GM19025 (cell line): ENCODE data around the gene LRRC46.

ENCODE experiments used
- ATAC-seq: cut with Tn5 transposase; IDR thresholded peaks from one replicate; pipeline ENCODE4 v1.9.1; 2021; ENCODE audit warnings: mild to moderate bottlenecking, low read depth, moderate library complexity; ENCODE audit not compliant: unreplicated experiment

LRRC46 gene

DNA sequence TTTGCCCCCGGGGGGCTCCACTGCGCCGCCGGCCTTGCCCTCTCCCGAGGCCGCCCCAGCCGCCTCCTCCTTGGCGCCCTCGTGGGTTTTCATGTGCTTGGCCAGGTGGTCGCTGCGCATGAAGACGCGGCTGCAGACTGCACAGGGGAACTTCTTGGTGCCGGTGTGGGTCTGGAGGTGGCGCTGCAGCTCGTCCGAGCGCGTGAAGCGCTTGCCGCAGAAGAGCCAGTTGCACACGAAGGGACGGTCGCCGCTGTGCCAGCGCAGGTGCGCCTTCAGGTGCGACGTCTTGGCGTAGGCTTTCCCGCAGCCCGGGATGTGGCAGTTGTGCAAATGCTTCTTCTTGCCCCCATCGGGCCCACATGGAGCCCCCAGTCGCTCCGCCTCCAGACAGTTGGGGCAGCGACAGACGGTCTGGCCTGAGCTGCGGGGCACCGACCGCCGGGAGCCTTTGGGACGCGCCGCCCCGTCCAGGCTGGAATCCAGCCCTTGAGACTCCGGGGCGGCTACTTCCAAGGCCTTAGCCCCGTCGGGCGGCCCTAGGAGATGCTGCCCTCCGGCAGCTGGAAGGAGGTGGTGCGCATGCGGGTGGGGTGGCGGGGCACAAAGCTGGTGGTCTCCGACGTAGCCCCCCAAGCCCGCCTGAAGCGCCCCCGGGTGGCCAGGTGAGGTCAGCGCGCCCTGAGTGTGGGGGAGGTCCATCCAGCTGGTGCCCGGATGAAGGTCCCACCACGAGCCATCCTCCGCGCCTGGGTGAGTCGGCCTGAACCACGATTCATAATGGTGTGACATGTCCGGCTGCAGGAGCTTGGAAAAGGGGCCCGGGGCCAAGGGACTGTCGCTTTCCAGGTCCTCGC lies 16.1 kb downstream of the LRRC46 start:
- no peak for ATAC-seq

DNA sequence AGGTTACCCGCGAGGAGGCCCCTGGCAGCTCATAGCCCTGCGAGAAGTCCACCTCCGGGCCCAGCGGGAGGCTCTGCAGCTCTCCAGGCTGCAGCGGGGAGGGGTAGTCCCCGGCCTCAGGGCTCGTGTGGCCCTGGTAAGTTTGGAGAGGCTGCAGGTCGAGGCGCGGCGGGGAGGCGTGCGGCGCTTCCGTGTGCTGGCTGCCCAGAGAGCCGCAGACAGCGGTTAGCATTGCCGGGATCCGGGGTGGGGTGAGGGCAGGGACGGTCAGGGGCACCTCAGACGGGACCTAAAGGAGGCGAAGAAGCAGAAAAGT lies 16.7 kb downstream of the LRRC46 start:
- ATAC-seq: no peak

DNA sequence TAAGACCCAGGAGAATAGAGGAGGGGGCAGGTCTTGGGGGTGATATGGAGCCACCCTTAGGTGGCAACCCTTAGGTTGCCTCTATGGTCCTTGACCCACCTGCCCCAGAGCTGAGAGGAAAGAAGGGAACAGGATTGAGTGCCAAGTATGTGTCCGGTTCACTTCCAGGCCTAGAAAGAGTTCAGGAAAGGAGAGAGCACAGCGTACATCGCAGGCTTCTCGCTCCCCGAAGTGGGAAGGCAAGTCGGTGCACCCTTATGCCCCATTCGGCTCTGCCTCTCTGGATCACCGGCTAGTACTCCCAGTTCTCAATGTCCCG lies 18.9 kb downstream of the LRRC46 start:
- no peak for ATAC-seq

DNA sequence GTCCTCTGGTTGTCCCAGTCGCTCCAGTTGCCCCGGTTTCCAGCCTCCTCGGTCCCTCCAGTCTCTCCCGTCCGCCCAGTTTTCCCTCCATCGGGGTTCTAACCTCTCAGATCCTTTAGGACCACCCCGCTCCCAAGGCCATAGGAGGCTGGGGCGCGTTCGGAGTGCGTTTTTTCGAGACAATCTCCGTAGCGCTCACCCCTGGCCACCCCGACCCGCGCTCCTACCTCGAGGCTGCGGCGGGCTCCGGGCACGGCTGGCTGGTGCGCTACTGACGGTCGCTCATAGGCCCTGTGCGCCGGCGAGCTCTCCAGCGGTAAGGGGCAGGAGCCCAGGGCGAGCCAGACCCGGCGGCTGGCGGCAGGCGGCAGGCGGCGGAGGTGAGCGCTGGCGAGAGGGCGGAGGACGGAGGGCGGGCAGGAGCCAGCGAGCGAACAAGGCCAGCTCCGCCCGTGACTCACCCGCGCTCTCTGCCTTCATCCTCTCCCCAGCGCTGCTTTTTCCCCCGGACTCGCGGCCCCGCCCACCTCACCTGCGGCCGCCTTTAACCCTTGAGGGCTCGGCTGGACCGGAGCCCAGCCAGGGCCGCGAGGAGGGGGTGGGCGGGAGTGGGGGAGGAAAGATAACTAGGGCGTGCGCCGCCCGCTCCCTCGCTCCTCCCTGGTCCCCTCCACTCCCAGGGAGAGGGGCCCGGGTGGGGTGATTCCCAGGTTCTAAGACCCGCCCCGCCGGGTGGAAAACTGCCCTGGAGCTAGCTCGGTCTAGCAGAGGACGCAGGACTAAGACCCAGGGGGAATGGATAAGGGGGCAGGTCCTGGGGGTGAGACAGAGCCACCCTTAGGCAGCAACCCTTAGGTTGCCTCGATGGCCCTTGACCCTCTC lies 19.5 kb downstream of the LRRC46 start, which contains the start of gene SP6:
Gene SP6 (minus strand): TSS at position 472 of the 882 bp plus-strand sequence. CDS start 2,734 bp downstream, outside the sequence.
- ATAC-seq: no peak

DNA sequence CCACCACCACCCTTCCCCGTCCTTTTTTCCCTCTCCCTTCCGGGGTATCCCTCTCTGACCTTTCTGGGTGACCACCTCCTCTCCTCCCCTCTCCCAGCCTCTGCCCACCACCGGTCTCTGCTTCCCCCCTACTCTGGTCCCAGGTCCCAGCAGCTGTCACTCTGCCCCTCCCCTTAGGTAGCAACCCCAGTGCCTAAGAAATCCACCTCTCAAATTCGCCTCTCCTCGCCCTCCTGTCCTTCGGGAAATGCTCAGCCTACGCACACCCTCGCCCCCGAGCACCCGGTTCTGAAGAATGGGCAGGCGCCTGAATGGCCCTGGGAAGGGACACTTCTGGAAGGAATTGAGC lies 20.3 kb downstream of the LRRC46 start:
- no peak for ATAC-seq

DNA sequence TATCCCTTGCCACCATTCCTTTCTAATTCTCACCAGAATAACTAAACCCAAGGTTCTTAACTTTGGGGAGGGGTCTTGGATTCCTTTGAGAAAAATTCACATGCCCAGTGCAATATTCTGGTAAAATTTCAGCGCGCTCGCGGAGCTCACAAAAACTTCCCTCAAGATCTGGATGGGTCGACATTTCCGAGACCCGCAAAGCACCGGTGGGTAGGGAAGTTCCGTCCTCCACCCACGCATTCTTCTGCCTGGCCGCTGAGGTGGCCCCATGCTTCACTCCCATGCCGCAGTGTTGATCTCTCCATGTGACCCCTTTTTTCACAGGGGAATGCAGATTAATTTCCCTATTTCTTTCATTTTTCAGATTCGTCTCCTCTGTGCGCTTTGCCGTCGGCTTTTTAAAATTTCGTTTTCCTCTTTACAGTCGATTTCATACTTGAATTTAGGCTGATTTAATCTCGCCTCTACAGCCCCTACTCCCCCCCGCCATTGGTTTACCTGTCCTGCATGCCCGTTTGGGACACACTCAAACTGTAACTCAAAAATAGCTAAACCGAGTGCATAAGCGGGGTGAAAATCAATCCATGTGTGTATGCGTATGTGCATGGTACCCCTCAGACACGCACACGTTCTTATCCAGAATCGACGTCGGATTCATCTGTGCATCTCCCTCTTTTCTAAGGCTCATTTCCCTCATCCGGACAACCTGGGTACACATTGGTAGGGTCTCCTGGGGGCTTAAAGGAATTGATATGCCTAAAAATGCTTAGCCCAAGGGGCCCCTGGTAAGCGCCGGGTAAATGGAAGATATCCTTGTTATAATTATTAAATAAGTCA lies 20.9 kb downstream of the LRRC46 start:
- ATAC-seq: no peak

DNA sequence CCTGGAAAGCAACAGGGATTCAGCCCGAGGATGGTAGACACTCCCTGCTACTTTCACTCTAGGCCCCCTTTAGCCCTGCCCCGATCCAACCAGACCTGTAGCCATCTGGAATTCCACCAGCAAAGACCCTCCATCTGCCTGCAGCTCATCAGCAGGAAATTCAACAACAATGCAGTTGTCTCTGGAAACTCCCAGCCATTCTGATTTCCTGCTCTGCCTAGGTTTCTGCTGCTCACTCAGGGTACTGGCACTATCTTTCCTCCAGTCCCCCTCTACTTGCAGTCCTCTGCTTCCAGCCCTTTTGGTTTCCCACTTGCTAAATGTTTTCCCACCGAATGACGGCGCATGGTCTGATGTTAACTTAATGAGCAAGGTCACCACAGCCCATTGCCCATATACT lies 22.1 kb downstream of the LRRC46 start:
- no peak for ATAC-seq

DNA sequence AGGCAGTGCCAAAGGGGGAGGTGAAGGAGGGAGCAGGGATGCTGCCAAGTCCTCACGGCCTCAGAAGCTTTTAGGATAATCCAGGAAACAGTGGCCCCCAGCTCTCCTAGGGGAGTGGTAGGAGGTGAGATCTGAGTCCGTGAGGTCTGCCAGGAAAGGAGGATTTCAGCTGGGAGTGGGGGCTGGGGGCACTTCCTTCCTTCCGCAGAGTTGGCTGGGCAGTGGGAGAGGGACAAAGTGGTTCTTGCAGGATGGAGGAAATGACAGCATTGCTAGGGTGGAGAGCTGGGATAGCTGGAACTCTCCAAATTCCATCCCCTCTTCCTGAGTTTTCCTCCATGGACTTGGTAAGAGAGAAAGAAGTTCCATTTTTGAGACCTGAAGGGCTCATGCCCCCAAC lies 24.3 kb downstream of the LRRC46 start:
- ATAC-seq: no peak

DNA sequence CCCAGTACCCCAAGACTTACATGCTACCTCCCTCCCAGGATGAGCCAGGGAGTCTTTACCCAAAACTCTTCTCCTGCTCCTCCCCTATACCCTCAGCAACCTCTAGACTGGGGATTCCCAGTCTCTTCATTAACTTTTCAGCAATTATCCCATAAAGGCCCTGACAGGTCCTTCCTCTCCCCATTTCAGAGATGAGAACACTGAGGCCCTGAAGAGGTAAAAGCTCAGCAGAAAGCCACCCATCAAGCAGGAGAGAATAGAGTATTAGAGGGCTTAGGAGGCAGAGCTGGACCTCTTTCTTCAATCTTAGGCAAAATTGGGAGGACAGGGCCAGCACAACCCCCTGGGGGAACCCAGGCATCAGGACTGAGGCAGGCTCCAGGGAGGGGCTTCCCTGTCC lies 25.4 kb downstream of the LRRC46 start:
- no peak for ATAC-seq

DNA sequence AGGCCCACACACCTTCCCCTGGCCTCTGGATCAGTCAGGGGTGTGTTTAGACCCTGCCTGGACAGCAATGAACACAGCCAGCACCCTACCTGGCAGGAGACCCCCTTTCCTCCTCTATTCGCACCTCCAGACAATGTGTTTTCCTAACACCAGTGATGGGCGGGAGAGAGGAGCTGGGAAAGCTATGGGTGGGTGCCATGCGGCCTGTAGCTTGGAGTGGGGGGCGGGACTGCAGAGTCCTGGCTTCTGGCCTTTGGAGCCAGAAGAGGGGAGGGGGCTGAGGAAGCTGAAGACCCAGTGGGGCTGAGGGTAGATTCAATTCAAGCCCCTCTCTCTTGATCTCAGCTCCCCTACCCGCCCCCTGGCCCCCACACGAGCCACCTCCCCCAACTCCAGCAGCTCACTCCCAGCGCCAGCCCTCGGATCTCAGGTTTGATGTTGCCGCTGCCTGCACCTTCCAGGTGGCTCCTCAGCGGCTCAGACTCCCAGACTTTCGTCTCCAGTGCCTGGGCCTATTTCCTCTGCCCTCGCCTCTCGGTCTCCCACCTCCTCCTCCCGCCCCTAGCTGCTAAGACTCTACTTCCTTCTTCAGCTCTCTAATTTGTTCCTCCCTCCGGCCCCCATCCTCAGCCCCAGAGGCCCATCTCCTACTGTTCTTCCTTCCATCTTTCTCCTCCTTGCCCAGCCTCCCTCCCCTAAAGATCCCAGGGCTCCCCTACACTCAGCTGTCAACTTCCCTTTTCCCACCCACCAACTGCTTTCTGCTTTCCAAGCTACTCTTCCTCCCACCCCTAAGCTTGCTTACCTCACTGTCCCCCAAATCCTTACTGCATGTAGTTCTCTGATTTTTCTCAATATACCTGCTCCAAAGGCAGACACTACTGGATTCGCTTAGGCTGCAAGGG lies 26.3 kb downstream of the LRRC46 start:
- no peak for ATAC-seq

DNA sequence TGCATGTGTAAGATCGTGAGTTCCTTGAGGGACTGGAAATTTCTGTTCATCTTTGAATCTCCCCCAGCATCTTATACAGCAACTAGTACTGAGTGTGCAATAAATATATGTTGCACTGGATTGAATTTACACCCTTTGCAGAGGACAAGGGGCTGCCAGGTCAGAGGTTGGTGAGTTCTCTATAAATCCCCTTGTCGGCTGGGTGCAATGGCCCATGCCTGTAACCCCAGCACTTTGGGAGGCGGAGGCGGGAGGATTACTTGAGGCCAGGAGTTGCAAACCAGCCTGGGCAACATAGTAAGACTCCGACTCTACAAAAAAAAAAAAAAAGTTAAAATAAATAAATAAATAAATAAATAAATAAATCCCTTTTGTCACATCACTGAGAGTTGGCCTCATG lies 28.9 kb downstream of the LRRC46 start:
- no peak for ATAC-seq

DNA sequence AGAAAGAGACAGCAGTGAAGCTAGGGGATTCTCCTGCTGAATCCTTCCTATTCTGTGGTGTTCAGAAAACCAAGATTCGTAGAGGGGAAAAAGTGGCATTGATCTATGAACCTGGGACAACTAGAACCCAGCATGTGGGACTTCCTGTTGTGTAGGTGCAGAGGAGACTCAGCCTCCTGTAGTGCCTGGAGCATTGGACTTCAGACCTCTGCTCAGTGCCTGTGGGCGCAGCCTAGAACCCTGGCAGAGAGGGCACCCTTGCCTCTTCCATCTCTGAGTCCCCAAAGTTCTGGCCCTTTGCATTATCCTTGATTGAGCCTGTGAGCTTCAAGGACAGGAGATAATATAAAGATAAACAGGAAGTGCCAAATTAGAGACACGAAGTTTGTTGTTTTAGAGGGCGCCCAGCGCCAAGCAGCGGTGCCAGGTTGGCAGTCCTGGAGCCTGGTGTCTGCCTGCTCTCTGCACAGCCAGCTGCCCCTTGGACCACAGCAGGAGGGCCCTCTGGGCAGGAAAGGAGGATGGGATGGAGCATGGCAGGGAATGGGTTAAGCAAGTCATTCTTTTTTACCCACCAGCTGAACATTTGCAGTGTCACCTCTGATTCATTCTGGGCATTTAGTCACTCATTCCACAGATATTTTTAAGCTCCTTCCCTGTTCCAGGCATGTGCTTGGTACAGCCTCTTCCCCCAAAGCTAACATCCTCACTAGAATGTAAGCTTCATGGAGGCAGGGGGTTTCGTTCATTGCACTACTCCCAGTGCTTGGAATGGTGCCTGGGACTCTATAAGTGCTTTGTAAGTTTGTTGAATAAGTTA lies 31.4 kb downstream of the LRRC46 start:
- no peak for ATAC-seq

DNA sequence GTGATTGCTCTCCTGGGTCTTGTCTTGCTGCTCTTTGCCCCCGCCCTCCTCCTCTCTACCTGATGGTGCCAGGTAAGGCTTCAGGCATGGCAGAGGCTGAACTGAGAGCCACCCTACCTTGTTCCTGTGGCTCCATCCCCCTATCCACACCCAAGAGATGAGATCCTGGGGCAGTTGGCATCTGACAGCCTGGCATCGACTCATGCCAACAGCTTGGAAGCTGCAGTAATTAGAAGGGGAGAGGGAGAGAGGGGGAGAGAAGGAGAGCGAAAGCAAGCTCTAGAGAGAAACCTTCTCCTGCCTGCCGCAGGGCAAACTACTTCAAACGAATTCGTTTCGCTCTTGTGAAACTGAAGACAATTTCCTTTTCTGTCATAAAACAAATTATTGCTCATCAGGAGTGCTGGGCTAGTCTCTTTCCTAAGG lies 33.3 kb downstream of the LRRC46 start:
- ATAC-seq: no peak

DNA sequence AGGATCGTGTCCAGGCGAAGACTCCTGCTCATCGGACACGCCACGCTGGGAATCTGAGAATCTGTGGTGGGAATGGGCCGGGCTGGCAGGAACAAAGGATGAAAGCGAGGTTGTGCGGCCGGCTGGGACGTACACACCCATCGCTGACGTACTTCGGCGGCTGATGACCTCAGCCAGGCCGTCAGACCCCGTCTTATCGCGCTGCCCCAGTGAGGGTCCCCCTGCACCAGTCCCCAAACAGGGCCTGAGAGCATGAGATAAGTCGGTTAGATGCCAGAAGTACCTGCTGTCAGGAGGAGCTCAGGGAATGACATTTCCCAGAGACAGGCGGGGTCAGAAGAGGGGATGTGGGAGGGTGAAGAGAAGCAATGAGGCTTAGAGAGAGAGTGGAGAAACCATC lies 35.5 kb downstream of the LRRC46 start:
- no peak for ATAC-seq

DNA sequence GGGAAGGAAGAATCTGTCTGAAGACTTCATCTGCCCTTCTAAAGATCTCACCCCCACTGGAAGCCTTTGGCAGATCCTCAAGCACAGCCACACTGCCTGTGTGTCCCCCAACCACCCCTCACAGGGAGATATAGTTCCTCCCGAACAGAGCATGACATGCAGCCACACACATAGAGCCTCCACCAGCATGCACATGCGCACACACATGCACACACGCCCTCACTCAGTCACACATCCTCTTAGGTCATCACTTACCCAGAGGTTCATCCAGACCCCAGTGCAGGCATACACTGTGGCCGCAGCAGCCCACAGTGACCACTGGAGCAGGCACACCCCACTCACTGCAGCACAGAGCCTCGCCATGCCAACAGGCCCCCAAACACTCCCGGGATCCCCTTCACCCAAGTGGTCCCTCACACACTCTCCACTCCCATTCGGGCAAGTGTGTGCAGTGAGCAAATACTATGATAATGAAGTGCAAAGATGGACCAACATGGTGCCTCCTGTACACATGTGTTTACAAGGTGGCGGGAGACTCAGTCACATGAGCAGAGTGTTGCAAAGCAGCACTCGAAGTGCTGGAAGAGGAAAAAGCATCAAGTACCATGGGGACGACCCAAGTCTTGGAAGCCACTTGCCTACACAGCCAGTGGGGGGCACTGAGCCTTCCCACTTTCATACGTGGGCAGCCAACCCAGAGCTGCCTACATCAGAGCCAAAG lies 36.5 kb downstream of the LRRC46 start:
- no peak for ATAC-seq

DNA sequence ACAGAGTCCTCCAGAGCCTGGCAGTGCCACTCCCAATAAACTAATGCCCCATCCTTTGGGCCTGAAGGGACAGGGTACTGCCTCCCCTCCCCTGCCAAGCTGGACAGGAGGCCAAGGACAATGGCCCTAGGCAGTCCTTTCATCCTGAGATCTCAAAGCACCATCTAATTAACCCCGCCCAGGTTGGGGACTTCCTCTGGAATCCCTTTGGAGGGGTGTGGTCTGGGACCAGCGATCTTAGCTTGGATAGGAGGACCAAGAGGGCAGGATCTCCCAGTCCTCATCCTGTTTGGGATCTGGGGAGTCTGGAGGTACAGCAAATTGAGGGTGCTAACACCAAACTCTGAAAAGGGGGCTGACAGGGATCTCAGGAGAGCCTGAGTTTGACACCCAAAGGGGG lies 37.6 kb downstream of the LRRC46 start:
- no peak for ATAC-seq

DNA sequence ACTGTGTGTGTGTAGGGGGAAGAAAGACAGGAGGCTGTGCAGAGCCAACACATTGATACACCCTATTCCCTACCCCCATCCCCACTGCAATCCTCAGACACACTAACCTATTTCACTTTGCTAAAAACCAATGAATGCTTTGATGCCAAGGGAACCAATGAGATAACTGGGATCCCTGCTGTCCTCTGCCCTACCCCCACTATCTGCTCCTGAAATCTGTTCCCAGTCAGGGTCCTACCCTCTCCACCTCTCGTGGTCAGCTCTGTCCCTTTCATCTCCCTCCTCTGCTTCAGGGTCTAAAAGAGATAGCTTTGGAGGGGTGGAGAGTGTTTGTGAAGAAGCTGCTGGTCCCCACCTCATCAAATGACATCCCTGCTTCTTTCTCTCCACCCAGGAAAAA lies 38.6 kb downstream of the LRRC46 start:
- ATAC-seq: no peak

DNA sequence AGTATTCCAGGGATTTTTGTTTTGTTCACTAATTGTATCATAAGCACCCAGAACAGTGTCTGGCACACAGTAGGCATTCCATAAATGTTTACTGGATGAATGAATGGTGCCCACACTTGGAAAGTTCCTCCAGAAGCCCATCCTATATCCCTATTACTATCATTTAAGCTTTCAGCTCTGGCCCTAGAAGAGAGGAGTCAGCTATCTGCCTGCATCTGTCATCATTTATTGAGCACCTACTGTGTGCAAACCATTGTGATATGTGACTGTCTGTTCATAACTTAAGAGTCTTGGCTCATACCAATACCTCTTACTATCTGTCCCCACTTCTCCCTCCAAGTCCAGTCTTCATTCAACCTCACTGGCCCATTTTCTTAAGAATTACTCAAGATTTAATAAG lies 39.6 kb downstream of the LRRC46 start:
- no peak for ATAC-seq
